ENCODE data around the gene NOP9. TPM values are rescaled to one million over a fixed set of nuclear protein-coding genes. Genes with fewer than 3 reads are reported as not detected.

Gene NOP9
- total RNA-seq, 4 donors from 2014 or later = 18.8 to 20.9 (median 19.3) TPM

DNA sequence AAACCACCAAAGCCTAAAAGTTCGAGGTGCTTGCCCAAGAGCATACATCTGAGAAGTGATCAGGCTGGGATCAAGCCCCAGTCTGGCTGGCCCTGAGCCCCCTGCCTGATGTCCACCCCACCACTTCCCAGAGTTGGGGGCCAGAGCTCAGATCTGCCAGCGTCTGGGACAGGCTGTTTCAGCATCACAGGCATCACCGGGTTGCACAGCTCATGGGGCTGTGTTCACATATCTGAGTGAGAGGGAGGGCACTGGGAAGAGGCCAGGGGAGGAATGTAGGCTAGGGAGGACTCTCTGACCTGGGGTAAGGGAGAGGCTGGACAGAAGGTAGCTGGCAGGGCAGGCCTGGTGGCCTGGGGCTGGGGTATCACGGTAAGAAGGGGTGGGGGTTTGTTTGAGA, 42.7 kb upstream of the NOP9 start:
- in situ Hi-C loops (cut with MboI; ENCODE audit: low pct_ligation_motif_present in 1 of 4, low pct_unique_long_range_greater_than_20kb in 1 of 4, low sequenced_read_pairs in 3 of 4) = no loop called here
- H3K4me3 ChIP-seq = no peak overlapping the region
- no peak overlapping the region for H3K27ac ChIP-seq
- no peaks in the 10 kb centered on the region for H3K36me3 ChIP-seq
- WGBS, 2 donors (ENCODE audit: low coverage in 1 of 2) = 85% methylated on average over 4 of the region's 4 CpGs; no CpG with 5 or more reads in 1 of the 2 donors
- intact Hi-C loops (cut with DNase I; ENCODE audit: low total_unique reads) = no loop called here
- no peaks in the 10 kb centered on the region for H3K9me3 ChIP-seq
- DNase-seq = no peak
- H3K4me1 ChIP-seq = no peaks in the 10 kb centered on the region
- H3K27me3 ChIP-seq = no peaks in the 10 kb centered on the region
- TF ChIP-seq POLR2A (IDR thresholded peaks at IDR 0.05) (no peak), POLR2AphosphoS5 (IDR thresholded peaks at IDR 0.05) (no peak), EP300 (IDR thresholded peaks at IDR 0.05; ENCODE audit: low read depth) (no peak)
- TF ChIP-seq, protein P1, sequence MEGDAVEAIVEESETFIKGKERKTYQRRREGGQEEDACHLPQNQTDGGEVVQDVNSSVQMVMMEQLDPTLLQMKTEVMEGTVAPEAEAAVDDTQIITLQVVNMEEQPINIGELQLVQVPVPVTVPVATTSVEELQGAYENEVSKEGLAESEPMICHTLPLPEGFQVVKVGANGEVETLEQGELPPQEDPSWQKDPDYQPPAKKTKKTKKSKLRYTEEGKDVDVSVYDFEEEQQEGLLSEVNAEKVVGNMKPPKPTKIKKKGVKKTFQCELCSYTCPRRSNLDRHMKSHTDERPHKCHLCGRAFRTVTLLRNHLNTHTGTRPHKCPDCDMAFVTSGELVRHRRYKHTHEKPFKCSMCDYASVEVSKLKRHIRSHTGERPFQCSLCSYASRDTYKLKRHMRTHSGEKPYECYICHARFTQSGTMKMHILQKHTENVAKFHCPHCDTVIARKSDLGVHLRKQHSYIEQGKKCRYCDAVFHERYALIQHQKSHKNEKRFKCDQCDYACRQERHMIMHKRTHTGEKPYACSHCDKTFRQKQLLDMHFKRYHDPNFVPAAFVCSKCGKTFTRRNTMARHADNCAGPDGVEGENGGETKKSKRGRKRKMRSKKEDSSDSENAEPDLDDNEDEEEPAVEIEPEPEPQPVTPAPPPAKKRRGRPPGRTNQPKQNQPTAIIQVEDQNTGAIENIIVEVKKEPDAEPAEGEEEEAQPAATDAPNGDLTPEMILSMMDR (IDR thresholded peaks at IDR 0.05) = no peak

DNA sequence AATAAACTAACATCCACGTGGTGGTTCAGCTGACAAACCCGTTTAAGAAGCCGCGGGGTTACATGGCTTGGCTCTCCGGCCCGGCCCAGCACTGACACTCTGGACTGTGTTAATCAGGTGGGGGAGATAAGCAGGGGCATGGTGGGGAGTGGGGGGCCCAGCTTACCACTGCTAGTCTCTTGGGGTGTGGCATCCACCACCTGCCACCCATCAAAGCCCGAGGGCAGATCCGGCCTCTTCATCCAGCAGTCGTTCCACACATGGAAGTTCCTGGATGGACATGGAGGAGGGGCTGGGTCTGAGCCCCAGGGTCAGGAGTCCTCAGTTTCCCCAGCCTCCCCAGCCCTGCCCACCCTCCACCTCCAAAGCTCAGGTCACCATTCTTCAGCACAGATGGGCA, 41.5 kb upstream of the NOP9 start:
- no peak overlapping the region for H3K4me3 ChIP-seq
- no peaks in the 10 kb centered on the region for H3K4me1 ChIP-seq
- H3K27ac ChIP-seq = no peak overlapping the region
- intact Hi-C loops (cut with DNase I; ENCODE audit: low total_unique reads) (no loop called here), in situ Hi-C loops (cut with MboI; ENCODE audit: low pct_ligation_motif_present in 1 of 4, low pct_unique_long_range_greater_than_20kb in 1 of 4, low sequenced_read_pairs in 3 of 4) (no loop called here)
- H3K27me3 ChIP-seq = no peaks in the 10 kb centered on the region
- DNase-seq = no peak
- H3K36me3 ChIP-seq = no peaks in the 10 kb centered on the region
- WGBS, 2 donors (ENCODE audit: low coverage in 1 of 2) = 85 to 91% methylated on average over 6 to 9 of the region's 9 CpGs
- no peak for TF ChIP-seq POLR2AphosphoS5 (IDR thresholded peaks at IDR 0.05)
- no peak for TF ChIP-seq EP300 (IDR thresholded peaks at IDR 0.05; ENCODE audit: low read depth)
- TF ChIP-seq, protein P1 (IDR thresholded peaks at IDR 0.05) = no peak
- no peak for TF ChIP-seq POLR2A (IDR thresholded peaks at IDR 0.05)
- no peaks in the 10 kb centered on the region for H3K9me3 ChIP-seq

DNA sequence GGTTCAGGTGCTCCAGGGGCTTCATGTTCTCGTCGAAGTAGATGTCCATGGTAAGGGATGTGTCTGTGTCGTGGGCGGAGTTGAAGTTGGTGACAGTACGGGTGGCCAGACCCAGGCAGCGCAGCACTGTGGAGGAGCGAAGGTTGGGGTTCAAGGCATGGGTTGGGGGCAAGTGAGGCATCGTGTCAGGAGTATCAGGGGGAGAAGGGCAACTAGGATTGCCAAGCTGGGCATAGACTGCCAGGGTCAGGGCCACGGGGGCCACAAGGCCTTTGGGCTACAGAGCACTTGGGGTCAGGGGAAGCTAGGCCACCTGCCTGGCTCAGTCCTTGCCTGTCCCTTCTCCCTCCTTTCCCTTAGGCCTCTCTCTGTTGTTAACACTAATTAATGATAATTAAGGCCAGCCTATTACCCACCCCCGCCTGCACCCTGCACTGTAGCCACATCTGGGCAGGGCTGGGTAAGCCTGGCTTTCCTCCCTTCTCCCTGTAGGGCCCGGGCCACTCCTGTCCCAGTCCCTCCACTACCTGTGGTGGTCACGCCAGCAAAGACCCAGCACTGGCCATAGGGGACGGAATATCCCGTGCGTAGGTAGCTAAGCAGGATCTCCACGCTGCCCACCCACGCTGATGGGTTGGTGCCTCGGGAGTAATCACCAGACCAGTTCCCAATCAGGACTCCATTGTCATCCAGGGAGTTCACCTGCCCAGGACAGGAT, 40.9 kb upstream of the NOP9 start:
- H3K36me3 ChIP-seq = no peaks in the 10 kb centered on the region
- DNase-seq = no peak
- no peaks in the 10 kb centered on the region for H3K27me3 ChIP-seq
- H3K27ac ChIP-seq = no peak overlapping the region
- TF ChIP-seq POLR2AphosphoS5 (IDR thresholded peaks at IDR 0.05) (no peak), POLR2A (IDR thresholded peaks at IDR 0.05) (no peak), EP300 (IDR thresholded peaks at IDR 0.05; ENCODE audit: low read depth) (no peak)
- TF ChIP-seq, protein P1 (IDR thresholded peaks at IDR 0.05) = no peak
- in situ Hi-C loops (cut with MboI; ENCODE audit: low pct_ligation_motif_present in 1 of 4, low pct_unique_long_range_greater_than_20kb in 1 of 4, low sequenced_read_pairs in 3 of 4) = no loop called here
- H3K9me3 ChIP-seq = no peaks in the 10 kb centered on the region
- H3K4me1 ChIP-seq = no peaks in the 10 kb centered on the region
- no peak overlapping the region for H3K4me3 ChIP-seq
- 91 to 100% methylated on average over 2 to 17 of the region's 18 CpGs for WGBS, 2 donors (ENCODE audit: low coverage in 1 of 2)
- intact Hi-C loops (cut with DNase I; ENCODE audit: low total_unique reads) = no loop called here

DNA sequence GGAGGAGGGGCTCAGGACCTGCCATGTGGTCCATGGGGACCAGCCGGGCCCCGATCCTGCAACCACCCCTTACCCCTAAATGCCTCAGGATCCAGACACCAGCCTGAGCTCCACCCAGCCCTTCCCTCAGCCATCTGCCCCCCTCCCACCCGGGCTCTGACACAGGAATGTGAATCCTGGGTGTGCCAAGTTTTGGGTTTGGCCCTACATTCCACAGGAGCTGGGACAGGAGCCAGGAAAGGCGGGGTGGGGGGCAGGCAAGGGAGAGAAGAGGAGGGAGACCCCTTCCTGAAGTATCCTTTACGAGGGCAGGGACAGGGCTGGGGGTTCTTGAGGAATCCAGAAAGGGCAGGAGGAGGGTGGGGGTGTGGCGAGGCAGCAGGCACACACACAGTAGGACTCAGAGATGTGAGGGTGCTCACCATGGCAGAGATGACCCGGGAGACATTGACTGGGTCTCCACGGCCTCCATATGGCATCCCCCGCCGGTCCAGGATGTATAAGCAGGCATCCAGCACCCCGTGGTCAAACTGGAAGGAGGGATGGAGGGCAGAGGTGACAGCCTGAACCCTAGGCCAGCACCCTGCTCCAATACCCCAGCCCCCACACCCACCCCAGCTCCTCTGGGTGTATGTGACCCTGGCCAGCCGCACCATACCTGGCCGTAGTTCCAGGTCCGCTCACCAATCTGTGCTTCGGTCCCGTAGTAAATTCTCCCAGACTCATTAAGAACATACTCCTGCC, 40.2 kb upstream of the NOP9 start:
- intact Hi-C loops (cut with DNase I; ENCODE audit: low total_unique reads) = no loop called here
- TF ChIP-seq, protein P1 (IDR thresholded peaks at IDR 0.05) = no peak
- TF ChIP-seq POLR2AphosphoS5 (IDR thresholded peaks at IDR 0.05) (no peak), EP300 (IDR thresholded peaks at IDR 0.05; ENCODE audit: low read depth) (no peak), POLR2A (IDR thresholded peaks at IDR 0.05) (no peak)
- DNase-seq = no peak
- Histone ChIP-seq H3K4me3 (no peak overlapping the region), H3K27me3 (no peaks in the 10 kb centered on the region), H3K9me3 (no peaks in the 10 kb centered on the region), H3K36me3 (no peaks in the 10 kb centered on the region), H3K27ac (no peak overlapping the region), H3K4me1 (no peaks in the 10 kb centered on the region)
- WGBS, 2 donors (ENCODE audit: low coverage in 1 of 2) = 83 to 85% methylated on average over 4 to 12 of the region's 16 CpGs
- in situ Hi-C loops (cut with MboI; ENCODE audit: low pct_ligation_motif_present in 1 of 4, low pct_unique_long_range_greater_than_20kb in 1 of 4, low sequenced_read_pairs in 3 of 4) = no loop called here

Data from transverse colon (tissue), 4 donors.